Mesendoderm (in vitro differentiated cells): ENCODE results near the gene SPTB.

ENCODE experiments used
- DNase-seq: peaks from one replicate; pipeline ENCODE4 v3.0.0; 2013
- H2AK5ac ChIP-seq: 2 replicates; pipeline ENCODE4 v1.6.1; 2013; ENCODE audit warnings: low read length, inconsistent platforms
- H2BK120ac ChIP-seq: 2 replicates; pipeline ENCODE4 v1.6.1; 2013; ENCODE audit warnings: low read depth, mild to moderate bottlenecking, low read length, moderate library complexity, mixed read lengths
- H2BK15ac ChIP-seq: replicated peaks from 2 replicates; pipeline ENCODE4 v1.6.1; 2013; ENCODE audit warnings: low read depth, mild to moderate bottlenecking, moderate library complexity
- H2BK5ac ChIP-seq: 2 replicates; pipeline ENCODE4 v1.6.1; 2013; ENCODE audit warnings: low read length, inconsistent platforms
- H3K18ac ChIP-seq: 2 replicates; pipeline ENCODE4 v1.6.1; 2013; ENCODE audit warnings: mild to moderate bottlenecking, low read length, mixed read lengths
- H3K23ac ChIP-seq: one replicate; pipeline ENCODE4 v1.6.1; 2013; ENCODE audit warnings: low read length
- H3K27ac ChIP-seq: 2 replicates; pipeline ENCODE4 v1.5.1; 2013; ENCODE audit warnings: low read depth, mild to moderate bottlenecking, inconsistent platforms, low read length, moderate library complexity
- H3K27me3 ChIP-seq: 2 replicates; pipeline ENCODE4 v1.6.1; 2013; ENCODE audit warnings: low read length, control low read depth, mild to moderate bottlenecking, inconsistent platforms; ENCODE audit not compliant: insufficient read depth, poor library complexity
- H3K36me3 ChIP-seq: 2 replicates; pipeline ENCODE4 v1.6.1; 2013; ENCODE audit warnings: low read length, inconsistent platforms; ENCODE audit not compliant: control insufficient read depth, insufficient read depth
- H3K4ac ChIP-seq: one replicate; pipeline ENCODE4 v1.6.1; 2013; ENCODE audit warnings: low read depth, mild to moderate bottlenecking, low read length, moderate library complexity
- H3K4me1 ChIP-seq: 2 replicates; pipeline ENCODE4 v1.6.1; 2013; ENCODE audit warnings: low read depth, low read length, inconsistent platforms; ENCODE audit not compliant: control insufficient read depth
- H3K4me2 ChIP-seq: 2 replicates; pipeline ENCODE4 v1.6.1; 2013; ENCODE audit warnings: low read length
- H3K4me3 ChIP-seq: 2 replicates; pipeline ENCODE4 v1.5.1; 2013; ENCODE audit warnings: mild to moderate bottlenecking, low read length
- H3K56ac ChIP-seq: one replicate; pipeline ENCODE4 v1.6.1; 2013; ENCODE audit warnings: low read length
- H3K79me1 ChIP-seq: 2 replicates; pipeline ENCODE4 v1.6.1; 2013; ENCODE audit warnings: low read length, inconsistent platforms
- H3K79me2 ChIP-seq: 2 replicates; pipeline ENCODE4 v1.6.1; 2013; ENCODE audit warnings: mild to moderate bottlenecking, low read length; ENCODE audit not compliant: control insufficient read depth, insufficient read depth
- H3K9ac ChIP-seq: 2 replicates; pipeline ENCODE4 v1.6.1; 2013; ENCODE audit warnings: low read length, inconsistent platforms
- H4K5ac ChIP-seq: one replicate; pipeline ENCODE4 v1.6.1; 2013; ENCODE audit warnings: low read length
- H4K8ac ChIP-seq: one replicate; pipeline ENCODE4 v1.6.1; 2013; ENCODE audit warnings: low read depth, mild to moderate bottlenecking, control low read depth, low read length, moderate library complexity
- WGBS: extraction: QIAGEN DNeasy Blood & Tissue Kit; methylation state at CpG from one replicate; pipeline ENCODE4 v1.1.7; 2013; ENCODE audit warnings: low lambda C conversion rate, missing lambda C conversion rate; ENCODE audit not compliant: insufficient coverage; ENCODE audit errors: extremely low coverage; 5-methylcytosine and 5-hydroxymethylcytosine counted together

The SPTB gene

GRCh38 chr14:64762044-64763034 lies 117.4 kb downstream of the SPTB start:
- Histone ChIP-seq H3K36me3 (no peaks in the 10 kb centered on the region), H3K56ac (peak overlapping the region; percentile 62), H3K79me1 (no peaks in the 10 kb centered on the region), H2AK5ac (peak overlapping the region; percentile 11), H2BK5ac (no peak overlapping the region), H4K5ac (no peak overlapping the region), H2BK120ac (no peak overlapping the region), H2BK15ac (no peak overlapping the region), H3K9ac (no peak overlapping the region), H3K27ac (no peak overlapping the region), H3K27me3 (no peaks in the 10 kb centered on the region), H3K4me3 (no peak overlapping the region), H3K4me2 (no peak overlapping the region), H3K18ac (no peak overlapping the region), H3K79me2 (no peaks in the 10 kb centered on the region), H4K8ac (no peak overlapping the region), H3K4ac (no peak overlapping the region), H3K23ac (no peak overlapping the region), H3K4me1 (peaks cover 30% of the 10 kb centered on the region)
- no peak for DNase-seq
- WGBS = no CpG with 5 or more reads among the region's 19 CpGs

GRCh38 chr14:64761441-64762043 lies 118.2 kb downstream of the SPTB start:
- no peak overlapping the region for H3K18ac ChIP-seq
- no peaks in the 10 kb centered on the region for H3K27me3 ChIP-seq
- no peak overlapping the region for H2AK5ac ChIP-seq
- H3K4me1 ChIP-seq = peaks cover 30% of the 10 kb centered on the region
- H2BK5ac ChIP-seq = no peak overlapping the region
- no peak overlapping the region for H3K56ac ChIP-seq
- H3K9ac ChIP-seq = no peak overlapping the region
- H3K27ac ChIP-seq = no peak overlapping the region
- WGBS = no CpG with 5 or more reads among the region's 5 CpGs
- H3K4ac ChIP-seq = no peak overlapping the region
- H3K79me1 ChIP-seq = no peaks in the 10 kb centered on the region
- no peaks in the 10 kb centered on the region for H3K36me3 ChIP-seq
- no peak overlapping the region for H4K8ac ChIP-seq
- H2BK15ac ChIP-seq = no peak overlapping the region
- no peak for DNase-seq
- no peak overlapping the region for H4K5ac ChIP-seq
- no peak overlapping the region for H3K23ac ChIP-seq
- no peak overlapping the region for H2BK120ac ChIP-seq
- no peak overlapping the region for H3K4me3 ChIP-seq
- H3K79me2 ChIP-seq = no peaks in the 10 kb centered on the region
- no peak overlapping the region for H3K4me2 ChIP-seq

- no peak overlapping the region for H3K4ac ChIP-seq
- no peak for DNase-seq
- no peaks in the 10 kb centered on the region for H3K27me3 ChIP-seq
- no CpG with 5 or more reads among the region's 5 CpGs for WGBS
- H3K4me3 ChIP-seq = no peak overlapping the region
- H2AK5ac ChIP-seq = no peak overlapping the region
- no peak overlapping the region for H4K8ac ChIP-seq
- H2BK15ac ChIP-seq = no peak overlapping the region
- no peaks in the 10 kb centered on the region for H3K79me1 ChIP-seq
- no peak overlapping the region for H3K4me2 ChIP-seq
- no peak overlapping the region for H3K9ac ChIP-seq
- no peak overlapping the region for H3K27ac ChIP-seq
- H2BK5ac ChIP-seq = no peak overlapping the region
- H3K18ac ChIP-seq = no peak overlapping the region
- no peak overlapping the region for H4K5ac ChIP-seq
- H3K36me3 ChIP-seq = no peaks in the 10 kb centered on the region
- H3K4me1 ChIP-seq = peaks cover 30% of the 10 kb centered on the region
- H3K56ac ChIP-seq = no peak overlapping the region
- no peak overlapping the region for H2BK120ac ChIP-seq
- no peaks in the 10 kb centered on the region for H3K79me2 ChIP-seq
- no peak overlapping the region for H3K23ac ChIP-seq
Observed at GRCh38 chr14:64760916-64761315, 118.8 kb downstream of the SPTB start.

DNA sequence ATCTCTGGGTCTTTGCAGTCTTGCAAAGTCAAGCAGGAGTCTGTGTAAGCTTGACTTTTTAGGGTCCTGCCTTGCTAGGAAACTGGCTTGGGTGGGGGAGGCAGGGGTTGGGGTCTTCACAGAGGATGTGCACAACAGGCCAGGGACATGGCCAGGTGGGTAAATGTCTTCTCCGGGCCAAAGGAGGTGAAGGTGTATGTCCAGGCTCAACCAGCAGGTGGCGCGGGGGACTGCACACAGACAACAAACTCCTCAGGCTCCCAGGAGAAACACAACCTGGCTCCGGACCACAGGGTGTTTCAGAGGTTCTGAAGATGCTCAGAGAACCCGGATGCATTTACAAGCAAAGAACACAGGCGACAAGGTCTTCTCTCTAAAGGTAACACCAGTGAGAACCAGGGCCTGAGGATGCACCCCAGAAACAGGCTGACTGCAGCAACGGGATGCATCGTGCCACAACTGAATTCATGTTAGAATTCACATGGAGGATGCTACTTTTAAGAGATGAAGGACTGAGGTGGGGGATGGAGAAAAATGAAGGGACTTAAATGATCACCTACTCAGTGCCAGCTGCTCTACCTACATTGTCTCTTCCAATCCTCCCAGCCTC lies 119.5 kb downstream of the SPTB start:
- peaks cover 30% of the 10 kb centered on the region for H3K4me1 ChIP-seq
- no peaks in the 10 kb centered on the region for H3K27me3 ChIP-seq
- H3K56ac ChIP-seq = peak overlapping the region; percentile 18
- H4K8ac ChIP-seq = no peak overlapping the region
- H3K4me3 ChIP-seq = no peak overlapping the region
- no peak overlapping the region for H3K9ac ChIP-seq
- no peak overlapping the region for H2BK15ac ChIP-seq
- H3K4ac ChIP-seq = no peak overlapping the region
- no peak overlapping the region for H3K4me2 ChIP-seq
- no peak overlapping the region for H2BK120ac ChIP-seq
- H3K79me2 ChIP-seq = no peaks in the 10 kb centered on the region
- H3K23ac ChIP-seq = no peak overlapping the region
- peak; percentile 65 for DNase-seq
- H4K5ac ChIP-seq = no peak overlapping the region
- no CpG with 5 or more reads among the region's 8 CpGs for WGBS
- H3K18ac ChIP-seq = no peak overlapping the region
- H3K36me3 ChIP-seq = no peaks in the 10 kb centered on the region
- no peaks in the 10 kb centered on the region for H3K79me1 ChIP-seq
- peak overlapping the region; percentile 80 for H2AK5ac ChIP-seq
- H2BK5ac ChIP-seq = no peak overlapping the region
- no peak overlapping the region for H3K27ac ChIP-seq

GRCh38 chr14:64759555-64759938 lies 120.2 kb downstream of the SPTB start:
- Histone ChIP-seq H4K5ac (no peak overlapping the region), H3K27me3 (no peaks in the 10 kb centered on the region), H3K4me1 (peaks cover 30% of the 10 kb centered on the region), H3K79me2 (no peaks in the 10 kb centered on the region), H3K4me2 (no peak overlapping the region), H3K56ac (peak overlapping the region; percentile 83), H3K79me1 (no peaks in the 10 kb centered on the region), H3K23ac (peak overlapping the region; percentile 73), H2BK120ac (no peak overlapping the region), H3K4ac (no peak overlapping the region), H2AK5ac (peak overlapping the region; percentile 97), H2BK5ac (peak overlapping the region; percentile 71), H3K36me3 (no peaks in the 10 kb centered on the region), H3K9ac (peak overlapping the region; percentile 37), H3K18ac (no peak overlapping the region), H4K8ac (no peak overlapping the region), H3K4me3 (no peak overlapping the region), H2BK15ac (no peak overlapping the region), H3K27ac (peak overlapping the region; percentile 10)
- DNase-seq = no peak
- WGBS = no CpG with 5 or more reads among the region's 6 CpGs
